Keratinocyte (primary cell): ENCODE measurements around the gene MLEC.

Source experiments
- CTCF ChIP-seq, 3 experiments: IDR thresholded peaks in 1 of 3; conservative IDR thresholded peaks in 1 of 3; optimal IDR thresholded peaks in 1 of 3; 2 replicates in 2 of 3; 3 replicates in 1 of 3; pipeline versions ENCODE3 to v1.5.1; 2011; ENCODE audit warnings: low read length in 3 of 3, mild to moderate bottlenecking in 3 of 3, moderate library complexity in 2 of 3, control low read depth in 1 of 3, inconsistent platforms in 1 of 3; ENCODE audit not compliant: insufficient read depth in 2 of 3; ENCODE audit errors: extremely low read depth in 1 of 3
- EZH2 ChIP-seq: IDR thresholded peaks from one replicate; pipeline ENCODE4 v1.6.1; 2012; ENCODE audit warnings: inconsistent platforms, mild to moderate bottlenecking, low read length, moderate library complexity

DNA sequence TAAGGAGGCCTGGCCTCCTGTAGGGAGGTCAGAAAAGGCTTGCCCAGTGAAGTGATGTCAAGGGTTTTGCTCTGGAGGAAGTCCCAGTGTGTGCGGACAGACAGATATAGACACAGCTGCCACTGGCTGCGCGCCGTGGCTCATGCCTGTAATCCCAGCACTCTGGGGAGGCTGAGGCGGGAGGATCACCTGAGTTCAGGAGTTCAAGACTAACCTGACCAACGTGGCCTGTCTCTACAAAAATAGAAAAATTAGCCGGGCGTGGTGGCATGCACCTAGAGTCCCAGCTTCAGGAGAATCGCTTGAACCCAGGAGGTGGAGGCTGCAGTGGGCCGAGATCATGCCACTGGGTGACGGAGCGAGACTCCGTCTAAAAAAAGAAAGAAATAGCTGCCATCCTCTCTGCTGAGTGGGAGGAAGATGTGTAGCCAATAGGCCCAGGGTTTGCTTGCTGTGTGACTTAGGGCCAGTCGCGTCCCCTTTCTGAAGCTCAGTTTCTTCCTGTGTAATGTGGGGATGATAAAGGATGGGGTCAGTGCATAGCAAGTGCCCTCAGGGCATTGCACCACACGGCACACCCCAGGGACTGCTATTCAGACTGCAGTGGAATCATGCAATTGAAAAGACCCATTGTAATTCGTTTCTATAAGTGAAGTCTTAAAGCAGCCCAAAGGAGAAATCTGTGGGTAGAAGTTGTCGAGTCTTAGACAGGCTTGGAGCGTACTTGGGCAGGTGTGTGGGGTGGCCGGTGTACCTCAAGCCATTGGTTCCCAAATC lies 18.7 kb upstream of the MLEC start:
- TF ChIP-seq CTCF (optimal IDR thresholded peaks at IDR 0.05 in 1 of 3, IDR thresholded peaks at IDR 0.05 in 1 of 3, conservative IDR thresholded peaks at IDR 0.05 in 1 of 3; ENCODE audit: extremely low read depth in 1 of 3, insufficient read depth in 2 of 3, low read length in 3 of 3), result no peak
- TF ChIP-seq EZH2, result no peak
